WTC11 (cell line): ENCODE measurements around the gene RAB1A. TPM values are rescaled to one million over a fixed set of nuclear protein-coding genes. Genes with fewer than 3 reads are reported as not detected.
A peak's percentile ranks its signal among the peaks of the same experiment; 100 is the strongest.

Experiments used
- ATAC-seq: fragments of 200-7000 bp; cut with Tn5 transposase; 2 replicates; pipeline ENCODE4 v1.10.0; 2021; ENCODE audit warnings: mild to moderate bottlenecking, moderate library complexity
- CTCF ChIA-PET: fragments of 300-600 bp; sonication (Branson Sonifier 250); formaldehyde crosslinking; loops from one replicate; lab custom pipeline; 2021; ENCODE audit warnings: antibody characterized with exemption; lab: Charles Lee
- POLR2A ChIA-PET: fragments of 350-600 bp; sonication (Branson Sonifier 250); formaldehyde crosslinking; loops from one replicate; lab custom pipeline; 2021; ENCODE audit warnings: antibody characterized with exemption; lab: Charles Lee
- DNase-seq: peaks from one replicate; pipeline ENCODE4 v3.0.0; 2021; ENCODE audit warnings: low spot score
- H3K27ac Mint-ChIP-seq: 2 replicates; pipeline ENCODE4 v1.8.0; 2021; ENCODE audit warnings: mixed read lengths
- H3K27me3 Mint-ChIP-seq: 2 replicates; pipeline ENCODE4 v1.8.0; 2021; ENCODE audit warnings: low read depth, mild to moderate bottlenecking, moderate library complexity, mixed read lengths
- H3K36me3 Mint-ChIP-seq: 2 replicates; pipeline ENCODE4 v1.8.0; 2021; ENCODE audit warnings: mixed read lengths
- H3K4me1 Mint-ChIP-seq: 2 replicates; pipeline ENCODE4 v1.8.0; 2022; ENCODE audit warnings: mixed read lengths
- H3K4me3 Mint-ChIP-seq: 2 replicates; pipeline ENCODE4 v1.8.0; 2021; ENCODE audit warnings: mild to moderate bottlenecking, moderate library complexity, mixed read lengths
- H3K9me3 Mint-ChIP-seq: 2 replicates; pipeline ENCODE4 v1.8.0; 2021; ENCODE audit warnings: mixed read lengths
- ARID4B ChIP-seq: sonication (generic); formaldehyde crosslinking; IDR thresholded peaks from 2 replicates; pipeline ENCODE4 v1.8.0; 2023; ENCODE audit warnings: missing genetic modification reagents, mild to moderate bottlenecking, borderline replicate concordance
- CBFB ChIP-seq: sonication (generic); formaldehyde crosslinking; IDR thresholded peaks from 2 replicates; pipeline ENCODE4 v1.8.1; 2022; ENCODE audit warnings: mild to moderate bottlenecking, low read depth, missing genetic modification reagents
- CDX4 ChIP-seq: fragments of 250-450 bp; sonication (Bioruptor Pico); IDR thresholded peaks from 2 replicates; pipeline ENCODE4 v1.9.0; 2021; ENCODE audit warnings: moderate library complexity, mild to moderate bottlenecking, inconsistent platforms, borderline replicate concordance
- CREM ChIP-seq: sonication (generic); formaldehyde crosslinking; IDR thresholded peaks from 2 replicates; pipeline ENCODE4 v1.8.1; 2022; ENCODE audit warnings: mild to moderate bottlenecking, missing genetic modification reagents, moderate library complexity
- ELF4 ChIP-seq: sonication (generic); formaldehyde crosslinking; IDR thresholded peaks from 2 replicates; pipeline ENCODE4 v1.8.1; 2022; ENCODE audit warnings: low read depth, mild to moderate bottlenecking, moderate library complexity, missing genetic modification reagents
- EMX1 ChIP-seq: fragments of 250-450 bp; sonication (Bioruptor Pico); IDR thresholded peaks from 2 replicates; pipeline ENCODE4 v1.8.0; 2021; ENCODE audit warnings: mild to moderate bottlenecking
- ESRRA ChIP-seq: sonication (generic); formaldehyde crosslinking; IDR thresholded peaks from 2 replicates; pipeline ENCODE4 v1.8.1; 2022; ENCODE audit warnings: mild to moderate bottlenecking, missing genetic modification reagents, borderline replicate concordance
- ETV6 ChIP-seq: sonication (generic); formaldehyde crosslinking; IDR thresholded peaks from 2 replicates; pipeline ENCODE4 v1.8.1; 2022; ENCODE audit warnings: mild to moderate bottlenecking, missing genetic modification reagents
- FOXJ3 ChIP-seq: sonication (generic); formaldehyde crosslinking; IDR thresholded peaks from 2 replicates; pipeline ENCODE4 v1.9.0; 2021; ENCODE audit warnings: missing genetic modification reagents, mild to moderate bottlenecking, borderline replicate concordance
- GABPB1 ChIP-seq: sonication (generic); formaldehyde crosslinking; IDR thresholded peaks from 2 replicates; pipeline ENCODE4 v1.8.1; 2023; ENCODE audit warnings: mild to moderate bottlenecking, missing genetic modification reagents
- HMGA2 ChIP-seq: fragments of 250-450 bp; sonication (Bioruptor Pico); IDR thresholded peaks from 2 replicates; pipeline ENCODE4 v1.4.0; 2021; ENCODE audit warnings: mild to moderate bottlenecking, moderate library complexity
- IRF2 ChIP-seq: sonication (generic); formaldehyde crosslinking; IDR thresholded peaks from 2 replicates; pipeline ENCODE4 v1.8.0; 2022; ENCODE audit warnings: low read depth, missing genetic modification reagents, borderline replicate concordance
- JAZF1 ChIP-seq: fragments of 250-450 bp; sonication (Bioruptor Pico); IDR thresholded peaks from 2 replicates; pipeline ENCODE4 v1.9.0; 2021; ENCODE audit warnings: moderate library complexity, mild to moderate bottlenecking, inconsistent platforms
- KAT7 ChIP-seq: sonication (generic); formaldehyde crosslinking; IDR thresholded peaks from 2 replicates; pipeline ENCODE4 v1.8.1; 2023; ENCODE audit warnings: missing genetic modification reagents, mild to moderate bottlenecking, borderline replicate concordance
- MAX ChIP-seq: sonication (generic); formaldehyde crosslinking; IDR thresholded peaks from 2 replicates; pipeline ENCODE4 v1.8.0; 2022; ENCODE audit warnings: mild to moderate bottlenecking, missing genetic modification reagents
- MXD4 ChIP-seq: fragments of 250-450 bp; sonication (Bioruptor Pico); IDR thresholded peaks from 2 replicates; pipeline ENCODE4 v1.8.0; 2021; ENCODE audit warnings: mild to moderate bottlenecking, moderate library complexity, borderline replicate concordance
- MYBL2 ChIP-seq: sonication (generic); formaldehyde crosslinking; IDR thresholded peaks from 2 replicates; pipeline ENCODE4 v1.8.1; 2023; ENCODE audit warnings: mild to moderate bottlenecking, moderate library complexity, missing genetic modification reagents
- NFE2L1 ChIP-seq: sonication (generic); formaldehyde crosslinking; IDR thresholded peaks from 2 replicates; pipeline ENCODE4 v1.8.1; 2023; ENCODE audit warnings: missing genetic modification reagents
- OVOL2 ChIP-seq: fragments of 250-450 bp; sonication (Bioruptor Pico); IDR thresholded peaks from 2 replicates; pipeline ENCODE4 v1.9.0; 2021; ENCODE audit warnings: mild to moderate bottlenecking, borderline replicate concordance
- SMAD3 ChIP-seq: sonication (generic); formaldehyde crosslinking; IDR thresholded peaks from 2 replicates; pipeline ENCODE4 v1.8.0; 2022; ENCODE audit warnings: missing genetic modification reagents, mild to moderate bottlenecking, borderline replicate concordance
- SOX15 ChIP-seq: fragments of 250-450 bp; sonication (Bioruptor Pico); IDR thresholded peaks from 2 replicates; pipeline ENCODE4 v1.9.0; 2021; ENCODE audit warnings: mild to moderate bottlenecking
- ZBTB21 ChIP-seq: sonication (generic); formaldehyde crosslinking; IDR thresholded peaks from 2 replicates; pipeline ENCODE4 v1.8.1; 2023; ENCODE audit warnings: mild to moderate bottlenecking, missing genetic modification reagents, borderline replicate concordance
- ZBTB43 ChIP-seq: sonication (generic); formaldehyde crosslinking; IDR thresholded peaks from 2 replicates; pipeline ENCODE4 v1.8.1; 2023; ENCODE audit warnings: mild to moderate bottlenecking, missing genetic modification reagents
- ZNF121 ChIP-seq: sonication (generic); formaldehyde crosslinking; IDR thresholded peaks from 2 replicates; pipeline ENCODE4 v1.8.0; 2023; ENCODE audit warnings: missing genetic modification reagents
- ZNF219 ChIP-seq: sonication (generic); formaldehyde crosslinking; IDR thresholded peaks from 2 replicates; pipeline ENCODE4 v1.8.0; 2023; ENCODE audit warnings: missing genetic modification reagents, mild to moderate bottlenecking, borderline replicate concordance
- ZNF396 ChIP-seq: fragments of 250-450 bp; sonication (Bioruptor Pico); IDR thresholded peaks from 2 replicates; pipeline ENCODE4 v1.8.0; 2021; ENCODE audit warnings: mild to moderate bottlenecking, moderate library complexity, borderline replicate concordance
- ZNF512 ChIP-seq: sonication (generic); formaldehyde crosslinking; IDR thresholded peaks from 2 replicates; pipeline ENCODE4 v1.8.1; 2022; ENCODE audit warnings: missing genetic modification reagents, borderline replicate concordance
- total RNA-seq: library from RNA; stranded (reverse); gene quantifications from 3 replicates; pipeline ENCODE4 v1.2.3, GENCODE V29; 2021

The RAB1A gene
- total RNA-seq, 1 experiment from 2014 or later: 114 TPM

- TF ChIP-seq SOX15 (CRISPR knock-in tag): no peak
- TF ChIP-seq, all 79 proteins: peak for 0
Measured at GRCh38 chr2:65046633-65047407, 83.1 kb downstream of the RAB1A start (continued).

GRCh38 chr2:65045651-65046050, 84.3 kb downstream of the RAB1A start:
- DNase-seq: peak; percentile 52
- ChIA-PET POLR2A (interaction anchor here (0.7 to 2.2 kb wide), 3 partner anchors 10 to 182 kb away, joined by 3 to 11 read pairs (median 4); partner anchors contain the start of genes ACTR2 and CEP68), CTCF (interaction anchor here (0.7 to 2.9 kb wide), 6 partner anchors 10 to 142 kb away, joined by 3 to 13 read pairs (median 3); partner anchors contain the start of genes CEP68 and SLC1A4)
- Mint-ChIP-seq H3K27me3 (no peaks in the 10 kb centered on the region; the same call in 1 of the 2 replicates), H3K36me3 (peaks cover 60% of the 10 kb centered on the region), H3K27ac (peak overlapping the region; percentile 84), H3K4me3 (no peak overlapping the region; the same call in 1 of the 2 replicates), H3K4me1 (peaks cover 42% of the 10 kb centered on the region), H3K9me3 (peaks cover 31% of the 10 kb centered on the region)
- ATAC-seq: peak; percentile 73
- no peak for TF ChIP-seq ZNF121
- no peak for TF ChIP-seq ETV6
- no peak for TF ChIP-seq JAZF1
- no peak for TF ChIP-seq MAX (CRISPR knock-in tag)
- TF ChIP-seq MXD4: no peak
- no peak for TF ChIP-seq HMGA2
- TF ChIP-seq KAT7: no peak
- TF ChIP-seq ARID4B (CRISPR knock-in tag): no peak
- TF ChIP-seq ZNF219: no peak
- no peak for TF ChIP-seq ZBTB21 (CRISPR knock-in tag)
- no peak for TF ChIP-seq GABPB1
- TF ChIP-seq IRF2 (CRISPR knock-in tag): no peak
- no peak for TF ChIP-seq EMX1
- no peak for TF ChIP-seq SMAD3

GRCh38 chr2:65044097-65044735, 85.7 kb downstream of the RAB1A start:
- Mint-ChIP-seq H3K27ac (no peak overlapping the region), H3K4me1 (peaks cover 36% of the 10 kb centered on the region), H3K4me3 (no peak overlapping the region), H3K36me3 (peaks cover 60% of the 10 kb centered on the region), H3K9me3 (peaks cover 31% of the 10 kb centered on the region), H3K27me3 (no peaks in the 10 kb centered on the region; the same call in 1 of the 2 replicates)
- DNase-seq: no peak
- ATAC-seq: no peak
- CTCF ChIA-PET: interaction anchor here (1.0 to 2.2 kb wide), 3 partner anchors 12 to 126 kb away, joined by 4 to 7 read pairs (median 4); partner anchors contain the start of gene RAB1A
- POLR2A ChIA-PET: no interaction called here
- TF ChIP-seq CDX4 (CRISPR knock-in tag) (no peak), CREM (CRISPR knock-in tag) (no peak), FOXJ3 (CRISPR knock-in tag) (no peak), NFE2L1 (CRISPR knock-in tag) (no peak), CBFB (CRISPR knock-in tag) (no peak), ELF4 (CRISPR knock-in tag) (no peak), JAZF1 (no peak), ZBTB43 (CRISPR knock-in tag) (no peak), OVOL2 (no peak), ESRRA (CRISPR knock-in tag) (no peak), ZNF396 (CRISPR knock-in tag) (no peak), ZNF512 (CRISPR knock-in tag) (no peak), MYBL2 (CRISPR knock-in tag) (no peak)
